HG03558 (cell line): ENCODE data around the gene MYT1.
"Not testable (repeated sequence)": the region's sequence is repeated elsewhere in the genome, so short reads cannot be mapped to it uniquely, and the experiment has no call there.

Experiments used
- ATAC-seq: cut with Tn5 transposase; IDR thresholded peaks from one replicate; pipeline ENCODE4 v1.9.1; 2021; ENCODE audit warnings: moderate number of reproducible peaks; ENCODE audit not compliant: unreplicated experiment; ENCODE audit errors: extremely low read depth

Gene MYT1

GRCh38 chr20:64164123-64164836, at the start of gene MYT1:
MYT1 (plus strand) TSS chr20:64164452; CDS start chr20:64198862, 34,410 bp downstream.
- no peak for ATAC-seq

GRCh38 chr20:64115171-64115911, 48.9 kb upstream of the MYT1 start:
- ATAC-seq: no peak

GRCh38 chr20:64116016-64116415, 48.2 kb upstream of the MYT1 start:
- ATAC-seq: no peak

GRCh38 chr20:64116541-64117431, 47.5 kb upstream of the MYT1 start:
- no peak for ATAC-seq

GRCh38 chr20:64117432-64117777, 46.8 kb upstream of the MYT1 start:
- ATAC-seq: not testable (repeated sequence)

GRCh38 chr20:64119301-64119680, 45.0 kb upstream of the MYT1 start:
- ATAC-seq: no peak

GRCh38 chr20:64119681-64120341, 44.4 kb upstream of the MYT1 start:
- ATAC-seq: no peak

- no peak for ATAC-seq
Observed at GRCh38 chr20:64121586-64121985, 42.7 kb upstream of the MYT1 start.

- not testable (repeated sequence) for ATAC-seq
Observed at GRCh38 chr20:64122927-64123326, 41.3 kb upstream of the MYT1 start.

GRCh38 chr20:64123517-64123916, 40.7 kb upstream of the MYT1 start:
- not testable (repeated sequence) for ATAC-seq

- no peak for ATAC-seq
Observed at GRCh38 chr20:64129146-64129782, 35.0 kb upstream of the MYT1 start.

GRCh38 chr20:64130271-64130670, 34.0 kb upstream of the MYT1 start:
- no peak for ATAC-seq

GRCh38 chr20:64130876-64131275, 33.4 kb upstream of the MYT1 start:
- ATAC-seq: no peak

- ATAC-seq: no peak
Observed at GRCh38 chr20:64131406-64131805, 32.8 kb upstream of the MYT1 start.

GRCh38 chr20:64133951-64134407, 30.3 kb upstream of the MYT1 start:
- no peak for ATAC-seq

- ATAC-seq: not testable (repeated sequence)
Observed at GRCh38 chr20:64134744-64135143, 29.5 kb upstream of the MYT1 start.

GRCh38 chr20:64136004-64136710, 28.1 kb upstream of the MYT1 start:
- ATAC-seq: no peak

- no peak for ATAC-seq
Observed at GRCh38 chr20:64137598-64138031, 26.6 kb upstream of the MYT1 start.

- ATAC-seq: no peak
Observed at GRCh38 chr20:64138276-64138815, 25.9 kb upstream of the MYT1 start.
